C4-2B (cell line): ENCODE data around the gene KCNAB2.

ENCODE experiments used
- CTCF ChIP-seq: fragments of 450-650 bp; conservative IDR thresholded peaks from 2 replicates; pipeline ENCODE4 v1.5.1; 2017; ENCODE audit warnings: mild to moderate bottlenecking
- ZFX ChIP-seq: fragments of 450-650 bp; IDR thresholded peaks from 2 replicates; pipeline ENCODE4 v1.6.1; 2017

- TF ChIP-seq CTCF: no peak
- TF ChIP-seq ZFX: no peak
These were observed 15.6 kb upstream of the KCNAB2 start for GRCh38 chr1:6030132-6030531.
